GM19193 (cell line): ENCODE measurements around the gene SKI.

Source experiments
- POLR2A ChIP-seq: IDR thresholded peaks from 4 replicates; pipeline ENCODE4 v1.6.1; 2011; ENCODE audit not compliant: insufficient read depth, insufficient read length; ENCODE audit errors: extremely low read depth

SKI gene

GRCh38 chr1:2228157-2228594 is at the start of gene SKI:
SKI (plus strand) TSS chr1:2228319; CDS start chr1:2228767, 448 bp downstream.
- no peak for TF ChIP-seq POLR2A

- TF ChIP-seq POLR2A, result no peak
Observed at GRCh38 chr1:2178875-2179274, 49.2 kb upstream of the SKI start.

- TF ChIP-seq POLR2A, result no peak
Observed at GRCh38 chr1:2179283-2180013, 48.7 kb upstream of the SKI start.

GRCh38 chr1:2180297-2181245 is 47.5 kb upstream of the SKI start:
- TF ChIP-seq POLR2A, result no peak

GRCh38 chr1:2181271-2181670 is 46.8 kb upstream of the SKI start:
- no peak for TF ChIP-seq POLR2A

- TF ChIP-seq POLR2A, result no peak
Observed at GRCh38 chr1:2181752-2182151, 46.4 kb upstream of the SKI start.

GRCh38 chr1:2182376-2182775 is 45.7 kb upstream of the SKI start:
- TF ChIP-seq POLR2A, result no peak

GRCh38 chr1:2183937-2184334 is 44.2 kb upstream of the SKI start:
- no peak for TF ChIP-seq POLR2A

- no peak for TF ChIP-seq POLR2A
Observed at GRCh38 chr1:2184531-2184930, 43.6 kb upstream of the SKI start.

GRCh38 chr1:2184934-2185333 is 43.2 kb upstream of the SKI start:
- no peak for TF ChIP-seq POLR2A

- no peak for TF ChIP-seq POLR2A
Observed at GRCh38 chr1:2185880-2186855, 42.0 kb upstream of the SKI start.

- no peak for TF ChIP-seq POLR2A
Observed at GRCh38 chr1:2186901-2187300, 41.2 kb upstream of the SKI start.

- TF ChIP-seq POLR2A, result no peak
Observed at GRCh38 chr1:2187619-2188018, 40.5 kb upstream of the SKI start.

- TF ChIP-seq POLR2A, result no peak
Observed at GRCh38 chr1:2188336-2188735, 39.8 kb upstream of the SKI start.
